Measurements from ENCODE around the gene C1S. TPM values are rescaled to one million over a fixed set of nuclear protein-coding genes. Genes with fewer than 3 reads are reported as not detected.

Gene C1S
- total RNA-seq, 2 donors from 2014 or later: 105 to 157 TPM

- H3K27me3 ChIP-seq: no peaks in the 10 kb centered on the region
- H3K27ac ChIP-seq: peak overlapping the region in 3 of 4 donors; percentile 91 to 99 (median 98)
- DNase-seq (no peak), ATAC-seq (no peak)
- intact Hi-C loops (cut with DNase I): no loop called here
- WGBS, 2 donors: 32 to 54% methylated on average over 5 of the region's 5 CpGs
- TF ChIP-seq POLR2A (IDR thresholded peaks at IDR 0.05) (no peak), CTCF (IDR thresholded peaks at IDR 0.05) (no peak)
- H3K4me3 ChIP-seq: no peak overlapping the region
- H3K9me3 ChIP-seq: no peaks in the 10 kb centered on the region
- H3K4me1 ChIP-seq: peaks cover 35% of the 10 kb centered on the region
- H3K36me3 ChIP-seq (replicated peaks in 1 of 2; ENCODE audit: insufficient read depth in 1 of 2, low read depth in 2 of 2): no peaks in the 10 kb centered on the region
Measured at GRCh38 chr12:7109572-7109920, 49.0 kb downstream of the C1S start.

GRCh38 chr12:7110661-7111060 lies 50.1 kb downstream of the C1S start:
- no peaks in the 10 kb centered on the region for H3K9me3 ChIP-seq
- no peaks in the 10 kb centered on the region for H3K36me3 ChIP-seq (replicated peaks in 1 of 2; ENCODE audit: insufficient read depth in 1 of 2, low read depth in 2 of 2)
- no peak overlapping the region for H3K27ac ChIP-seq
- no peaks in the 10 kb centered on the region for H3K27me3 ChIP-seq
- intact Hi-C loops (cut with DNase I): loop anchor here (10.0 kb wide), 1 partner anchor 66 kb away; no protein-coding TSS in a partner anchor
- 86 to 89% methylated on average over 5 of the region's 5 CpGs for WGBS, 2 donors
- no peak overlapping the region for H3K4me3 ChIP-seq
- TF ChIP-seq CTCF (IDR thresholded peaks at IDR 0.05): no peak
- no peak for TF ChIP-seq POLR2A (IDR thresholded peaks at IDR 0.05)
- peaks cover 35% of the 10 kb centered on the region for H3K4me1 ChIP-seq
- DNase-seq: no peak
- no peak for ATAC-seq

DNA sequence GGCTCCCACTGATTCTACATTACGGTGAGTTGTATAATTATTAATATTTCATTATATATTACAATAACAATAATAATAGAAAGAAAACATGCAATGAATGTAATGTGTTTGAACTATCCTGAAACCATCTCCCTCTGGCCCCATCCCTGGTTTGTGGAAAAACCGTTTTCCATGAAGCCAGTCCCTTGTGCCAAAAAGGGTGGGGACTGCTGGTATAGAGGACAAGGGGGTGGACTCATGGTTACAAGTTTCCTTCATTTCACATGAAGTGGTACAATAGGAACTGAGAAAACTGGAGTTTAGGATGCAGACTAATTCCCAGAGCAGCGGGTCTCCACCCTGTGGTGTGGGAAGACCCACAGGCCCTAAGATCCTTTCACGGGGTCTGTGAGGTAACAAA lies 51.5 kb downstream of the C1S start:
- Histone ChIP-seq H3K27me3 (no peaks in the 10 kb centered on the region), H3K4me3 (no peak overlapping the region), H3K36me3 (replicated peaks in 1 of 2; ENCODE audit: insufficient read depth in 1 of 2, low read depth in 2 of 2) (no peaks in the 10 kb centered on the region), H3K27ac (no peak overlapping the region), H3K9me3 (no peaks in the 10 kb centered on the region), H3K4me1 (peaks cover 22% of the 10 kb centered on the region)
- TF ChIP-seq CTCF (IDR thresholded peaks at IDR 0.05): no peak
- TF ChIP-seq POLR2A (IDR thresholded peaks at IDR 0.05): no peak
- DNase-seq (no peak), ATAC-seq (no peak)
- intact Hi-C loops (cut with DNase I): loop anchor here (10.0 kb wide), 1 partner anchor 67 kb away; no protein-coding TSS in a partner anchor
- 72 to 73% methylated on average over 4 of the region's 4 CpGs for WGBS, 2 donors

DNA sequence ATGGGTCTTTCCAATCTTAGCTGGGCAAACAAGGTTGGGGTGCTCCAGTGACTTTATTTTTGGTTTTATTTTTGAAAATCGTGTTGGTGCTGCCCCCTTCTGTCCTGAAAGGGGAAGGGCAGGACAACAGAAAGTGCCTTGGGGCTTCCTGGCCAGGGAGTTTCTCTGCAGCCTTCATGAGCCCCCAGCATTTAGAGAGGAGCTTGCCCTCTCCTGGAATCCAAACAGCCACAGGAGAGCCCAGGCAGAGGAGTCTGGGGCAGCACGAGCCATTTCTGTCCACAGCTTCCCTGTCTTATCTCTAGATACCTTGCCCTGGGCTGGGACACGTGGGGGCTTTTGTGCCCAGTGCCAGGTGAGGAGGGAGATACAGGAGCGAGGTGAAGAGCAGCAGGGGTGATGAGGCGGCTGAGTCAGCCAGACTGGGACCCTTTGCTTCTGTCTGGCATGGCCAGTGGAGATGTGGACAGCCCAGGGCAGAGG lies 52.9 kb downstream of the C1S start:
- 14 to 20% methylated on average over 5 of the region's 5 CpGs for WGBS, 2 donors
- ATAC-seq (peak; percentile 15), DNase-seq (peak in 2 of 4 donors; percentile 43 to 46)
- TF ChIP-seq CTCF (IDR thresholded peaks at IDR 0.05) (peak; percentile 73 to 93 (median 80)), POLR2A (IDR thresholded peaks at IDR 0.05) (no peak)
- intact Hi-C loops (cut with DNase I): loop anchor here (10.0 kb wide), 1 partner anchor 69 kb away; no protein-coding TSS in a partner anchor
- Histone ChIP-seq H3K4me3 (no peak overlapping the region), H3K27ac (no peak overlapping the region), H3K36me3 (replicated peaks in 1 of 2; ENCODE audit: insufficient read depth in 1 of 2, low read depth in 2 of 2) (no peaks in the 10 kb centered on the region), H3K9me3 (no peaks in the 10 kb centered on the region), H3K4me1 (peaks cover 12% of the 10 kb centered on the region), H3K27me3 (no peaks in the 10 kb centered on the region)

DNA sequence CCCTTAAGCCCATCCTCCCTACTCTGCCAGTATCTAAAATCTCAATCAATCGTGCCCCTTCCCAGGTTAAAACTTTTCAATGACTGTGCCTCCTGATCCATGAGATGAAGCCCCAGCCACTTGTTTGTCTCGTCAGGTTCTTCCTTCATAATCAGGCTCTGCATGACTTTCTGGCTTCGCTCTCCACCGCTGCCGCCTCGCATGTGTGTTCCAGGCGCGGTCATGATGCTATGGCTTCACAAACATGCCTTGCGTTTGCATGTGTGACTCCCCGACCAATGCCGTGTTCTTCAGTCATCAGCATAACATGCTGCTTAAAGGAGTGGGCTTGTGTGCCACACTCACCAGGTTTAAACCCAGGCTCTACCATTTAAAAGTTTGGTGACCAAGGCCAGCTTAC lies 53.5 kb downstream of the C1S start:
- intact Hi-C loops (cut with DNase I): loop anchor here (10.0 kb wide), 1 partner anchor 69 kb away; no protein-coding TSS in a partner anchor
- DNase-seq (no peak), ATAC-seq (no peak)
- Histone ChIP-seq H3K27me3 (no peaks in the 10 kb centered on the region), H3K27ac (no peak overlapping the region), H3K9me3 (no peaks in the 10 kb centered on the region), H3K4me3 (no peak overlapping the region), H3K36me3 (replicated peaks in 1 of 2; ENCODE audit: insufficient read depth in 1 of 2, low read depth in 2 of 2) (no peaks in the 10 kb centered on the region), H3K4me1 (peaks cover 12% of the 10 kb centered on the region)
- 77 to 78% methylated on average over 11 of the region's 11 CpGs for WGBS, 2 donors
- TF ChIP-seq CTCF (IDR thresholded peaks at IDR 0.05) (no peak), POLR2A (IDR thresholded peaks at IDR 0.05) (no peak)

Data from body of pancreas (tissue), 4 donors.